Thyroid gland (tissue), 4 donors: ENCODE measurements around the gene FSTL1. TPM values are rescaled to one million over a fixed set of nuclear protein-coding genes. Genes with fewer than 3 reads are reported as not detected.

Experiments used
- DNase-seq, 2 donors: peaks; one replicate each; pipeline ENCODE4 v3.0.0-alpha.2; 2019
- H3K27ac ChIP-seq, 3 donors: fragments of 200-600 bp; sonication (generic); 1 replicate in 2 of 3; 2 replicates in 1 of 3; pipeline ENCODE4 v1.5.1; 2016 to 2019; ENCODE audit warnings: mild to moderate bottlenecking in 1 of 3, moderate library complexity in 1 of 3
- H3K27me3 ChIP-seq: fragments of 200-600 bp; sonication (generic); one replicate; pipeline ENCODE4 v1.5.1; 2019
- H3K36me3 ChIP-seq, 2 donors: fragments of 200-600 bp; sonication (generic); one replicate each; pipeline ENCODE4 v1.5.1; 2016 to 2019
- H3K4me1 ChIP-seq, 2 donors: fragments of 200-600 bp; sonication (generic); one replicate each; pipeline ENCODE4 v1.5.1; 2017 to 2019
- H3K4me3 ChIP-seq, 3 donors: fragments of 200-600 bp; sonication (generic); replicated peaks in 1 of 3; 1 replicate in 2 of 3; 2 replicates in 1 of 3; pipeline ENCODE4 v1.5.1; 2016; ENCODE audit warnings: mild to moderate bottlenecking in 1 of 3
- H3K9me3 ChIP-seq: fragments of 200-600 bp; sonication (generic); one replicate; pipeline ENCODE4 v1.5.1; 2017
- POLR2A ChIP-seq, 2 donors: fragments of 450-650 bp; IDR thresholded peaks; one replicate each; pipeline ENCODE4 v1.6.1; 2017; ENCODE audit warnings: antibody characterized with exemption in 2 of 2, mild to moderate bottlenecking in 2 of 2, moderate library complexity in 1 of 2
- WGBS, 2 donors: methylation state at CpG; one replicate each; pipeline ENCODE4 v1.1.5; 2017; 5-methylcytosine and 5-hydroxymethylcytosine counted together
- intact Hi-C: fragments of 100-400 bp; cut with DNase I; formaldehyde crosslinking; loops from one replicate; pipeline ENCODE4 v1.15.1; 2023
- total RNA-seq, 4 donors: library from RNA; depleted of rRNA; stranded (reverse); fragments of >200 nt; gene quantifications; one replicate each; pipeline ENCODE4 v1.2.3, GENCODE V29; 2016
- TF ChIP-seq, protein P1 (sequence below), 6 experiments: fragments of 200-600 bp in 3 of 6; fragments of 450-650 bp in 3 of 6; sonication (generic) in 3 of 6; IDR thresholded peaks; one replicate each; pipeline ENCODE4 v1.5.1; 2016 to 2019; ENCODE audit warnings: antibody characterized with exemption in 6 of 6, mild to moderate bottlenecking in 2 of 6, inconsistent platforms in 1 of 6, moderate library complexity in 1 of 6

FSTL1 gene
- total RNA-seq, 4 donors from 2014 or later: 135 to 268 (median 228) TPM

GRCh38 chr3:120469440-120469839 lies 18.6 kb upstream of the FSTL1 start:
- TF ChIP-seq POLR2A (IDR thresholded peaks at IDR 0.05): no peak
- TF ChIP-seq, protein P1, sequence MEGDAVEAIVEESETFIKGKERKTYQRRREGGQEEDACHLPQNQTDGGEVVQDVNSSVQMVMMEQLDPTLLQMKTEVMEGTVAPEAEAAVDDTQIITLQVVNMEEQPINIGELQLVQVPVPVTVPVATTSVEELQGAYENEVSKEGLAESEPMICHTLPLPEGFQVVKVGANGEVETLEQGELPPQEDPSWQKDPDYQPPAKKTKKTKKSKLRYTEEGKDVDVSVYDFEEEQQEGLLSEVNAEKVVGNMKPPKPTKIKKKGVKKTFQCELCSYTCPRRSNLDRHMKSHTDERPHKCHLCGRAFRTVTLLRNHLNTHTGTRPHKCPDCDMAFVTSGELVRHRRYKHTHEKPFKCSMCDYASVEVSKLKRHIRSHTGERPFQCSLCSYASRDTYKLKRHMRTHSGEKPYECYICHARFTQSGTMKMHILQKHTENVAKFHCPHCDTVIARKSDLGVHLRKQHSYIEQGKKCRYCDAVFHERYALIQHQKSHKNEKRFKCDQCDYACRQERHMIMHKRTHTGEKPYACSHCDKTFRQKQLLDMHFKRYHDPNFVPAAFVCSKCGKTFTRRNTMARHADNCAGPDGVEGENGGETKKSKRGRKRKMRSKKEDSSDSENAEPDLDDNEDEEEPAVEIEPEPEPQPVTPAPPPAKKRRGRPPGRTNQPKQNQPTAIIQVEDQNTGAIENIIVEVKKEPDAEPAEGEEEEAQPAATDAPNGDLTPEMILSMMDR (IDR thresholded peaks at IDR 0.05): no peak
- WGBS, 2 donors: 80 to 91% methylated on average over 3 of the region's 3 CpGs

GRCh38 chr3:120468635-120469295 lies 18.0 kb upstream of the FSTL1 start:
- WGBS, 2 donors: 82 to 86% methylated on average over 5 of the region's 5 CpGs
- Histone ChIP-seq H3K4me3 (no peak overlapping the region), H3K27ac (peak overlapping the region in 1 of 3 donors; percentile 1), H3K36me3 (no peaks in the 10 kb centered on the region), H3K4me1 (peaks cover 16 to 30% of the 10 kb centered on the region in 2 donors), H3K27me3 (no peaks in the 10 kb centered on the region), H3K9me3 (no peaks in the 10 kb centered on the region)
- intact Hi-C loops: no loop called here
- no peak for TF ChIP-seq POLR2A (IDR thresholded peaks at IDR 0.05)
- TF ChIP-seq, protein P1 (IDR thresholded peaks at IDR 0.05): no peak
- peak in 1 of 2 donors; percentile 6 for DNase-seq

More at GRCh38 chr3:120469440-120469839, 18.6 kb upstream of the FSTL1 start:
- intact Hi-C loops: no loop called here
- Histone ChIP-seq H3K9me3 (no peaks in the 10 kb centered on the region), H3K36me3 (no peaks in the 10 kb centered on the region), H3K27ac (peak overlapping the region in 1 of 3 donors; percentile 1), H3K27me3 (no peaks in the 10 kb centered on the region), H3K4me1 (peaks cover 16 to 30% of the 10 kb centered on the region in 2 donors), H3K4me3 (no peak overlapping the region)
- DNase-seq: peak; percentile 22 to 55

GRCh38 chr3:120462409-120462959 lies 11.7 kb upstream of the FSTL1 start:
- no peaks in the 10 kb centered on the region for H3K4me1 ChIP-seq
- H3K36me3 ChIP-seq: no peaks in the 10 kb centered on the region
- no peaks in the 10 kb centered on the region for H3K27me3 ChIP-seq
- intact Hi-C loops: no loop called here
- WGBS, 2 donors: 81 to 86% methylated on average over 4 of the region's 4 CpGs
- H3K4me3 ChIP-seq: no peak overlapping the region
- DNase-seq: no peak
- no peaks in the 10 kb centered on the region for H3K9me3 ChIP-seq
- H3K27ac ChIP-seq: no peak overlapping the region
- TF ChIP-seq, protein P1 (IDR thresholded peaks at IDR 0.05): no peak
- TF ChIP-seq POLR2A (IDR thresholded peaks at IDR 0.05): no peak

DNA sequence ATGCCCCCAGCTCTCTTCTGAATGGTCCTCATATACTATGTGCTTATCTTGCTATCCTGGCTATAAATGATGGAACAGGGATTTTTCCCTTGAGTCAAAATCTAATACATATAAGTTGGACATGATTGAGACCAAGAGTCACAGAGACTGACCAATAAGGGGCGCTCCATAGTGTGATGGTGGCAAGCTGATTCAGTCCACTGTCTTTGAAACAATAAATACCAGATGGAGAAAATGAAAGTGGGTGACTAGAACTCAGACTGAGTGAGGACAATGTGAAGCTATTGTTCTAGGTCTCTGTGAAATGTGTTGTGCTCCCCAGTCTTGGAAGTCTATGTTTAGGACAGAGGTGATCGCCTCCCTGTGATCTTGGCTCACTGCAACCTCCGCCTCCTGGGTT lies 10.6 kb upstream of the FSTL1 start:
- no peaks in the 10 kb centered on the region for H3K36me3 ChIP-seq
- 75 to 80% methylated on average over 3 of the region's 3 CpGs for WGBS, 2 donors
- H3K4me3 ChIP-seq: no peak overlapping the region
- no peak overlapping the region for H3K27ac ChIP-seq
- intact Hi-C loops: no loop called here
- no peak for DNase-seq
- no peaks in the 10 kb centered on the region for H3K4me1 ChIP-seq
- no peaks in the 10 kb centered on the region for H3K27me3 ChIP-seq
- TF ChIP-seq POLR2A (IDR thresholded peaks at IDR 0.05): no peak
- TF ChIP-seq, protein P1 (IDR thresholded peaks at IDR 0.05): no peak
- no peaks in the 10 kb centered on the region for H3K9me3 ChIP-seq

DNA sequence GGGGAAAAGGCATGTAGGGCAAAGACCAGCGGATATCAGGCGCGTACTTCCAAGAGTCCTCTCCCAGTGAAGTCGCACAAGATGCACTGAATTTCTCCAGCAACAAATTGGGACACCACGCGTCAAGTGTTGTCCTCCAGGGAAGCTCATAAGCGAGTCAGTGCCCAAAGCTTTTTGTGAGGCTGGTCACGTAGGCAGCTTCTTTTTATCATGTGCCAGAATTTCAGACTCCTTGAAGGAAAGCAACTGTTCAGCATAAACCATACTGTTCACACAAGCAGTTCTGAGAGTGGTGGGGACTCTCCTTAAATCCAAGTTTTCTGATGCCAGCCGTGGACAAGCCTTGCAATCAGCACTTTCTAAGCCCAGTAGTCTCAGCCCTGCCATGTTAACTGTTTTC lies 10.1 kb upstream of the FSTL1 start:
- no peak for TF ChIP-seq POLR2A (IDR thresholded peaks at IDR 0.05)
- TF ChIP-seq, protein P1 (IDR thresholded peaks at IDR 0.05): no peak
- Histone ChIP-seq H3K36me3 (no peaks in the 10 kb centered on the region), H3K9me3 (no peaks in the 10 kb centered on the region), H3K27me3 (no peaks in the 10 kb centered on the region), H3K4me1 (no peaks in the 10 kb centered on the region), H3K27ac (no peak overlapping the region), H3K4me3 (no peak overlapping the region)
- WGBS, 2 donors: 78 to 88% methylated on average over 9 of the region's 9 CpGs
- intact Hi-C loops: no loop called here
- DNase-seq: no peak
